Tibial nerve (tissue), 4 donors: ENCODE measurements around the gene SPOCK1. TPM values are rescaled to one million over a fixed set of nuclear protein-coding genes. Genes with fewer than 3 reads are reported as not detected.

Experiments used
- DNase-seq, 2 donors: peaks; one replicate each; pipeline ENCODE4 v3.0.0-alpha.2; 2019; ENCODE audit warnings: low spot score in 2 of 2
- H3K27ac ChIP-seq, 4 donors: fragments of 200-600 bp; sonication (generic) in 3 of 4; one replicate each; pipeline ENCODE4 v1.5.1; 2017 to 2019; ENCODE audit warnings: mild to moderate bottlenecking in 1 of 4
- H3K27me3 ChIP-seq, 2 donors: fragments of 200-600 bp; sonication (generic) in 1 of 2; one replicate each; pipeline versions ENCODE4 v1.5.1 to v1.6.0; 2017 to 2019
- H3K36me3 ChIP-seq, 3 donors: fragments of 200-600 bp; sonication (generic); one replicate each; pipeline ENCODE4 v1.5.1; 2018 to 2019
- H3K4me1 ChIP-seq, 4 donors: fragments of 200-600 bp; sonication (generic) in 3 of 4; one replicate each; pipeline ENCODE4 v1.5.1; 2017 to 2019
- H3K4me3 ChIP-seq, 4 donors: fragments of 200-600 bp; sonication (generic) in 3 of 4; one replicate each; pipeline ENCODE4 v1.5.1; 2017 to 2019; ENCODE audit warnings: mild to moderate bottlenecking in 1 of 4, moderate library complexity in 1 of 4
- H3K9me3 ChIP-seq, 4 donors: fragments of 200-600 bp; sonication (generic) in 3 of 4; one replicate each; pipeline ENCODE4 v1.5.1; 2017 to 2019
- EP300 ChIP-seq, 2 donors: sonication (generic); formaldehyde crosslinking; IDR thresholded peaks; one replicate each; pipeline ENCODE4 v1.6.1; 2017; ENCODE audit warnings: antibody characterized with exemption in 2 of 2, mild to moderate bottlenecking in 1 of 2
- POLR2A ChIP-seq, 2 donors: fragments of 450-650 bp; IDR thresholded peaks; one replicate each; pipeline ENCODE4 v1.6.1; 2017; ENCODE audit warnings: antibody characterized with exemption in 2 of 2, mild to moderate bottlenecking in 2 of 2, moderate library complexity in 2 of 2
- WGBS, 2 donors: methylation state at CpG; one replicate each; pipeline ENCODE4 v1.1.5; 2018; 5-methylcytosine and 5-hydroxymethylcytosine counted together
- total RNA-seq, 4 donors: library from RNA; depleted of rRNA; stranded (reverse); fragments of >200 nt; gene quantifications; one replicate each; pipeline ENCODE4 v1.1.0, GENCODE V29; 2016
- TF ChIP-seq, protein P1 (sequence below), 5 experiments: fragments of 200-600 bp in 3 of 5; fragments of 450-650 bp in 2 of 5; sonication (generic) in 3 of 5; IDR thresholded peaks; one replicate each; pipeline ENCODE4 v1.5.1; 2016 to 2019; ENCODE audit warnings: antibody characterized with exemption in 5 of 5, mild to moderate bottlenecking in 3 of 5, moderate library complexity in 2 of 5

SPOCK1 gene
- total RNA-seq, 4 donors from 2014 or later: 39.8 to 119 (median 73.1) TPM

DNA sequence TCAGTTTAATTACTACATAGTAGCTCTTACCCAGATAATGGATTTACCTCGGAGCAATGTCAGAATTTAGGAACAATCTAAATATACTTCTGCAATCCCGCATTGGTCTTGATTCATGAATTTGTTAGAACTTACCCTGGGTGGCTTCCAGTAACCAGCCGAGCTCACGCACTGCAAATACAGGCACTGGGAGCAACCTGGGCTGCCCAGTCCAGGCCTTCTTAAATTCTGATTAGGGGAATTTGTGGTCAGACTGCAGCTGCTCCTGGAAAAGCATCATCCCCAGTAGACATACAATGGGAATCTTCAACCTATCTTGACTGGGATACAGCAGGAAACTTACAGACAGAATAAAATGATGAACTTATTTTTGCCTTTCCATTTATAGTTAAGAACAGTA lies 270.3 kb downstream of the SPOCK1 start:
- no peaks in the 10 kb centered on the region for H3K9me3 ChIP-seq
- H3K36me3 ChIP-seq: peaks cover 0 to 2% (median 0%) of the 10 kb centered on the region in 3 donors
- DNase-seq: no peak
- H3K27ac ChIP-seq: no peak overlapping the region
- 83 to 87% methylated on average over 4 of the region's 4 CpGs for WGBS, 2 donors
- no peaks in the 10 kb centered on the region for H3K27me3 ChIP-seq
- TF ChIP-seq, protein P1, sequence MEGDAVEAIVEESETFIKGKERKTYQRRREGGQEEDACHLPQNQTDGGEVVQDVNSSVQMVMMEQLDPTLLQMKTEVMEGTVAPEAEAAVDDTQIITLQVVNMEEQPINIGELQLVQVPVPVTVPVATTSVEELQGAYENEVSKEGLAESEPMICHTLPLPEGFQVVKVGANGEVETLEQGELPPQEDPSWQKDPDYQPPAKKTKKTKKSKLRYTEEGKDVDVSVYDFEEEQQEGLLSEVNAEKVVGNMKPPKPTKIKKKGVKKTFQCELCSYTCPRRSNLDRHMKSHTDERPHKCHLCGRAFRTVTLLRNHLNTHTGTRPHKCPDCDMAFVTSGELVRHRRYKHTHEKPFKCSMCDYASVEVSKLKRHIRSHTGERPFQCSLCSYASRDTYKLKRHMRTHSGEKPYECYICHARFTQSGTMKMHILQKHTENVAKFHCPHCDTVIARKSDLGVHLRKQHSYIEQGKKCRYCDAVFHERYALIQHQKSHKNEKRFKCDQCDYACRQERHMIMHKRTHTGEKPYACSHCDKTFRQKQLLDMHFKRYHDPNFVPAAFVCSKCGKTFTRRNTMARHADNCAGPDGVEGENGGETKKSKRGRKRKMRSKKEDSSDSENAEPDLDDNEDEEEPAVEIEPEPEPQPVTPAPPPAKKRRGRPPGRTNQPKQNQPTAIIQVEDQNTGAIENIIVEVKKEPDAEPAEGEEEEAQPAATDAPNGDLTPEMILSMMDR (IDR thresholded peaks at IDR 0.05): no peak
- TF ChIP-seq EP300 (IDR thresholded peaks at IDR 0.05): no peak
- no peak for TF ChIP-seq POLR2A (IDR thresholded peaks at IDR 0.05)
- no peak overlapping the region for H3K4me3 ChIP-seq
- peaks cover 0 to 8% (median 0%) of the 10 kb centered on the region in 4 donors for H3K4me1 ChIP-seq

DNA sequence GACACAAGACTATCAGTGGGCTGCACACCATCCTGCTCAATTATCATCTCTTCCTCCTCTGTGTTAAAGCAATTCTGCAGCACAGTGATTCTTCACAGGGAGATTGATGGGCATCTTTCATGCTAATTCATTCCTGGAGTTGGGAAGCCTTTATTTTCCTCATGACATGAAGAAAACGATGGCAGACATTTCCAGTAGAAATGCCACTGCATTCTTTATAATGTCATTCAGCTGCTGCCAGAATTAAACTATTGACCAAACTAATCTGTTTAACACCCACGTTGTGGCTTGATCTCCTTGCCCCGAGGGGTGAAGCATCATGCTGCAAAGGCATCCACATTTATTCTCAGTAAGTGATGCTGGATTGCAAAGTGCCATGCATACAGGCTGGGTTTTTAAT lies 273.0 kb downstream of the SPOCK1 start:
- H3K4me3 ChIP-seq: no peak overlapping the region
- H3K27ac ChIP-seq: no peak overlapping the region
- TF ChIP-seq POLR2A (IDR thresholded peaks at IDR 0.05): no peak
- no peak for TF ChIP-seq EP300 (IDR thresholded peaks at IDR 0.05)
- TF ChIP-seq, protein P1 (IDR thresholded peaks at IDR 0.05): no peak
- H3K4me1 ChIP-seq: peaks cover 0 to 8% (median 0%) of the 10 kb centered on the region in 4 donors
- no peaks in the 10 kb centered on the region for H3K27me3 ChIP-seq
- DNase-seq: no peak
- WGBS, 2 donors: 39 to 41% methylated on average over 3 of the region's 3 CpGs
- no peaks in the 10 kb centered on the region for H3K36me3 ChIP-seq
- no peaks in the 10 kb centered on the region for H3K9me3 ChIP-seq

DNA sequence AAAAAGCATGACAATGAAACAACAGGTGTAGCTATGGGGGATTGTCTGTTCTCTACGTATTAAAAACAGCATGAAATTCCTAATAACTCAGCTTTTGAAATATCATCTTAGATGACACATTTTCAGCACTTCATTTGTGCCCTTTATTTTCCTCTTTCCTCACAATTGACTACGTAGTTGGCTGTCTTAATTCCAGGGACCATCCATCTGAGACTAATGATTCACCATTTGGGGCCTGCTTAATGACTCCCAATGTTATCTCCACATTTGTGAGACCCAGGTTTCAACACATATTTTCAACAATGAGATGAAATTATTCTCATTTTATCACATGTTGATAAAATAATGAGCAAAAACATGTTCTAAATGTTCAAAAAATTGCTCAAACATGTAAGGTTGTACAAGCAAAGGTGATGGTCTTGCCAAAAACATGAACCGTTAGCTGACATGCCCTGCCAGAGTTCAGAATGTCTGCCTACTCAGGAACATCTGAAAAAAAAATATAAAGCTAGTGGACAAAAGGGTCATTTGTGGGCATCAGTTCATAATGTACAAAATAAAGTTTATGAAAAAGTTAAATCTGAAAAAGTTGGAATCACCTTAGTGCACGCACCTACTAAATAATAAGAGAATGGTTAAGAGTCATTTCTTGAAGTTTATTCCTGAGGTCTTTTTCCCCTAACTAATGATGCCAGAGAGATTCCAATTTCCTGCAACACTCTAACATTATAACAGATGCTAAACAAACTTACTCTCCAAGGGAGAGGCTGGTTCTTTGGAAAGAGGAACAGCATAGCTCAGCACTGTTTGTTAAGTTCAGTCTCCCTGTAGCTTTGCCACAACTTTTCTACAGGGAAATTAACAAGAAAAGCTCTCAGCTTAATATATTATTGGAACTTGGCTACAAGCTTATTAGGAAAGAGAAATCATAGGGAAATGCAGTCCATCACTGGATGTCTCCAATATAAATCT lies 275.5 kb downstream of the SPOCK1 start:
- peak overlapping the region in 2 of 4 donors; percentile 43 to 67 for H3K27ac ChIP-seq
- DNase-seq: peak in 1 of 2 donors; percentile 33
- peaks cover 0 to 14% (median 3%) of the 10 kb centered on the region in 4 donors for H3K4me1 ChIP-seq
- no peak overlapping the region for H3K4me3 ChIP-seq
- TF ChIP-seq EP300 (IDR thresholded peaks at IDR 0.05) (peak in 1 of 2 donors; percentile 66), POLR2A (IDR thresholded peaks at IDR 0.05) (no peak)
- TF ChIP-seq, protein P1 (IDR thresholded peaks at IDR 0.05): no peak
- H3K27me3 ChIP-seq: no peaks in the 10 kb centered on the region
- no peaks in the 10 kb centered on the region for H3K36me3 ChIP-seq
- 72 to 82% methylated on average over 4 of the region's 4 CpGs for WGBS, 2 donors
- H3K9me3 ChIP-seq: no peaks in the 10 kb centered on the region

DNA sequence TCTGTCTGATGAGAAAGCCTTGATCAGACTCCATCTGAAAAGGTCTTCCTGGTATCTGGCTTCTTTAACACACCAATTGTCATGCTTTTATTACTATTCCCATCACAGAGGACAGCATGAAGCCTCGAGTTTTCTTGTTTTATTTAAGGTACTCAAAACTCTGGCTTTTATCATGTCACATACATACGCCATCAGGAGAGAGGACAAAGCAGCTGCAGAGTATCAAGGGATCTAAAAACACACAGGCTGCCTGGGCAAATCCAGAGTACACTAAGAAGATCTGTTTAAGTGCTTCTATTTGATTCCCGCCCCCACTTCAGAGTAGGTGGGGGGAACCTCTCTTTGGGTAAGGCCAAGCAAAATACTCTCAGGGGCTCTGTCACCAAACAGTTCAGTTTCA lies 277.2 kb downstream of the SPOCK1 start:
- H3K27ac ChIP-seq: peak overlapping the region in 1 of 4 donors; percentile 67
- no peak for DNase-seq
- no peaks in the 10 kb centered on the region for H3K9me3 ChIP-seq
- TF ChIP-seq, protein P1 (IDR thresholded peaks at IDR 0.05): no peak
- TF ChIP-seq EP300 (IDR thresholded peaks at IDR 0.05) (no peak), POLR2A (IDR thresholded peaks at IDR 0.05) (no peak)
- H3K4me3 ChIP-seq: no peak overlapping the region
- H3K36me3 ChIP-seq: no peaks in the 10 kb centered on the region
- peaks cover 0 to 16% (median 5%) of the 10 kb centered on the region in 4 donors for H3K4me1 ChIP-seq
- WGBS, 2 donors: 65 to 73% methylated on average over 3 of the region's 3 CpGs
- no peaks in the 10 kb centered on the region for H3K27me3 ChIP-seq

DNA sequence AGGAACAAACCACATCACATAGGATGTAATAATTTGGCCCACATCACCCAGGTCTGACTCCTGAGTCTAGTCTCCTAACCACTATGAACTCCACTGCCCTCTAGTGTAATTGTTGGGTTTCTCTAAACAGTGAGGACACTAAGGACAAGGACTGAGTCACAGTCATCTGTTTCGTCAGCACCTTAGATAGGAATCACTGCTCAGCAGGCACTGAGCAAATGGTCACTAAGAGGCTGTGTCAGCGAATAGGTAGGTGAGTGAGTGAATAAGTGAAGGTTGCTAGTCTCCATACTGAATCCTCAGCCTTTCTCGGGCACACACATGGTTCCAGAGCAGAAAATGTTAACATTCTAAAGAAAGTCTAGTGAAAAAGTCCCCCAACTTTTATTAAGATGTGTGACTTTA lies 278.6 kb downstream of the SPOCK1 start:
- Histone ChIP-seq H3K36me3 (no peaks in the 10 kb centered on the region), H3K4me3 (no peak overlapping the region), H3K4me1 (peaks cover 0 to 16% (median 5%) of the 10 kb centered on the region in 4 donors), H3K9me3 (no peaks in the 10 kb centered on the region), H3K27me3 (no peaks in the 10 kb centered on the region), H3K27ac (no peak overlapping the region)
- WGBS, 2 donors: 74 to 77% methylated on average over 3 of the region's 3 CpGs
- DNase-seq: no peak
- TF ChIP-seq, protein P1 (IDR thresholded peaks at IDR 0.05): peak in 1 of 5 experiments; percentile 6
- TF ChIP-seq POLR2A (IDR thresholded peaks at IDR 0.05): no peak
- TF ChIP-seq EP300 (IDR thresholded peaks at IDR 0.05): no peak
